ENCODE results near the gene TOX2.

TOX2 gene

GRCh38 chr20:43985608-43986316 is 71.1 kb downstream of the TOX2 start:
- no peak overlapping the region for H3K27ac ChIP-seq
- TF ChIP-seq ZFX (IDR thresholded peaks at IDR 0.05; ENCODE audit: borderline replicate concordance) = no peak

- no peak overlapping the region for H3K27ac ChIP-seq
- TF ChIP-seq ZFX (IDR thresholded peaks at IDR 0.05; ENCODE audit: borderline replicate concordance) (no peak), CTCF (IDR thresholded peaks at IDR 0.05) (no peak)
Observed at GRCh38 chr20:43987018-43987417, 72.4 kb downstream of the TOX2 start.

- H3K27ac ChIP-seq = no peak overlapping the region
- TF ChIP-seq CTCF (IDR thresholded peaks at IDR 0.05) (no peak), ZFX (IDR thresholded peaks at IDR 0.05; ENCODE audit: borderline replicate concordance) (no peak)
Observed at GRCh38 chr20:43987531-43987930, 72.9 kb downstream of the TOX2 start.

- TF ChIP-seq ZFX (IDR thresholded peaks at IDR 0.05; ENCODE audit: borderline replicate concordance) = no peak
- no peak for TF ChIP-seq CTCF (IDR thresholded peaks at IDR 0.05)
- no peak overlapping the region for H3K27ac ChIP-seq
Observed at GRCh38 chr20:43988451-43988850, 73.8 kb downstream of the TOX2 start.

- no peak overlapping the region for H3K27ac ChIP-seq
- TF ChIP-seq CTCF (IDR thresholded peaks at IDR 0.05) (no peak), ZFX (IDR thresholded peaks at IDR 0.05; ENCODE audit: borderline replicate concordance) (no peak)
Observed at GRCh38 chr20:43988867-43989266, 74.2 kb downstream of the TOX2 start.

GRCh38 chr20:43991261-43991660 is 76.6 kb downstream of the TOX2 start:
- no peak for TF ChIP-seq CTCF (IDR thresholded peaks at IDR 0.05)
- no peak for TF ChIP-seq ZFX (IDR thresholded peaks at IDR 0.05; ENCODE audit: borderline replicate concordance)
- H3K27ac ChIP-seq = no peak overlapping the region

- no peak overlapping the region for H3K27ac ChIP-seq
- no peak for TF ChIP-seq ZFX (IDR thresholded peaks at IDR 0.05; ENCODE audit: borderline replicate concordance)
- TF ChIP-seq CTCF (IDR thresholded peaks at IDR 0.05) = no peak
Observed at GRCh38 chr20:43991982-43992381, 77.3 kb downstream of the TOX2 start.

- no peak overlapping the region for H3K27ac ChIP-seq
- TF ChIP-seq CTCF (IDR thresholded peaks at IDR 0.05) (no peak), ZFX (IDR thresholded peaks at IDR 0.05; ENCODE audit: borderline replicate concordance) (no peak)
Observed at GRCh38 chr20:43992885-43993284, 78.2 kb downstream of the TOX2 start.

Data from 22Rv1 (cell line).